ENCODE data around the gene PEX11G.

GRCh38 chr19:7482584-7483439 is 6.0 kb downstream of the PEX11G start:
- TF ChIP-seq CTCF (IDR thresholded peaks at IDR 0.05) (no peak), POLR2A (IDR thresholded peaks at IDR 0.05) (no peak), POLR2AphosphoS5 (IDR thresholded peaks at IDR 0.05) (no peak), EP300 (IDR thresholded peaks at IDR 0.05) (no peak)

All from gastroesophageal sphincter (tissue), 3 donors.